Panc1 (cell line): ENCODE data around the gene NRK. TPM values are rescaled to one million over a fixed set of nuclear protein-coding genes. Genes with fewer than 3 reads are reported as not detected.

Experiments used
- ATAC-seq: fragments of 200-7000 bp; cut with Tn5 transposase; 2 replicates; pipeline ENCODE4 v1.9.1; 2020; ENCODE audit warnings: mild to moderate bottlenecking, moderate library complexity
- BruUV-seq: library from RNA; stranded (reverse); fragments of 400-500 nt; replicated peaks from 2 replicates; lab custom pipeline; 2021; lab: Mats Ljungman, UMichigan
- CTCF ChIA-PET: fragments of 300-600 bp; sonication (Branson Sonifier 250); formaldehyde crosslinking; loops from one replicate; lab custom pipeline; 2022; ENCODE audit warnings: antibody characterized with exemption; lab: Charles Lee
- POLR2A ChIA-PET: fragments of 300-600 bp; sonication (Branson Sonifier 250); formaldehyde crosslinking; loops from one replicate; lab custom pipeline; 2022; ENCODE audit warnings: antibody characterized with exemption; lab: Charles Lee
- DNase-seq: peaks from one replicate; pipeline ENCODE4 v3.0.0-alpha.2; 2010; ENCODE audit warnings: low read depth, low spot score
- H3K27ac ChIP-seq: 2 replicates; pipeline ENCODE4 v1.5.1; 2011; ENCODE audit warnings: mild to moderate bottlenecking, low read length, inconsistent platforms
- H3K27me3 ChIP-seq: fragments of 200-500 bp; sonication (Bioruptor generic); 2 replicates; pipeline ENCODE4 v1.6.0; 2014; ENCODE audit warnings: low read length, inconsistent platforms; ENCODE audit not compliant: control insufficient read depth, insufficient read depth
- H3K36me3 ChIP-seq: fragments of 200-500 bp; sonication (Bioruptor generic); 2 replicates; pipeline ENCODE4 v1.5.1; 2014; ENCODE audit warnings: inconsistent platforms, mild to moderate bottlenecking, low read length, moderate library complexity; ENCODE audit not compliant: control insufficient read depth, insufficient read depth
- H3K4me1 ChIP-seq: 2 replicates; pipeline ENCODE4 v1.5.1; 2011; ENCODE audit warnings: inconsistent platforms, mild to moderate bottlenecking, low read length, moderate library complexity; ENCODE audit not compliant: control insufficient read depth, insufficient read depth
- H3K4me3 ChIP-seq, 2 experiments: 2 replicates each; pipeline ENCODE4 v1.5.1; 2011 to 2012; ENCODE audit warnings: low read depth in 2 of 2, low read length in 2 of 2, mild to moderate bottlenecking in 2 of 2, inconsistent platforms in 1 of 2, moderate library complexity in 1 of 2
- H3K9me3 ChIP-seq: fragments of 200-500 bp; sonication (Bioruptor generic); 2 replicates; pipeline ENCODE4 v1.5.1; 2014; ENCODE audit warnings: low read depth, mild to moderate bottlenecking, inconsistent platforms, low read length, moderate library complexity; ENCODE audit not compliant: control insufficient read depth, insufficient read depth
- CTCF ChIP-seq: fragments of 450-650 bp; IDR thresholded peaks from 2 replicates; pipeline ENCODE4 v1.5.1; 2017; ENCODE audit warnings: mild to moderate bottlenecking
- POLR2AphosphoS5 ChIP-seq: IDR thresholded peaks from 2 replicates; pipeline ENCODE4 v1.6.1; 2012; ENCODE audit warnings: mild to moderate bottlenecking, low read depth, low read length, moderate library complexity
- REST ChIP-seq, 2 experiments: IDR thresholded peaks; 2 replicates each; pipeline ENCODE4 v1.6.1; 2011 to 2012; ENCODE audit warnings: low read depth in 2 of 2, control low read depth in 1 of 2, low read length in 1 of 2, mild to moderate bottlenecking in 1 of 2, moderate library complexity in 1 of 2; ENCODE audit not compliant: insufficient read depth in 1 of 2
- SIN3A ChIP-seq: IDR thresholded peaks from 2 replicates; pipeline ENCODE4 v1.6.1; 2012; ENCODE audit warnings: low read depth, mild to moderate bottlenecking, low read length, moderate library complexity, borderline replicate concordance; ENCODE audit not compliant: insufficient read depth
- TCF7L2 ChIP-seq: IDR thresholded peaks from 2 replicates; pipeline ENCODE4 v1.6.1; 2011; ENCODE audit warnings: mild to moderate bottlenecking, low read depth, low read length, inconsistent platforms
- in situ Hi-C: cut with HindIII; loops from 2 replicates; pipeline ENCODE4 v1.10.0; 2016; ENCODE audit warnings: low sequenced_read_pairs, low pct_unique_long_range_greater_than_20kb
- intact Hi-C: fragments of 100-400 bp; cut with micrococcal nuclease; formaldehyde crosslinking; loops from one replicate; pipeline ENCODE4 v1.10.0; 2022; ENCODE audit not compliant: unreplicated experiment
- total RNA-seq: library from RNA; stranded (reverse); gene quantifications from one replicate; pipeline ENCODE4 v1.2.1, GENCODE V29; 2021; ENCODE audit not compliant: unreplicated experiment

The NRK gene
- total RNA-seq, 1 experiment from 2014 or later: 0.03 TPM

- Histone ChIP-seq H3K4me3 (no peak overlapping the region), H3K27me3 (no peaks in the 10 kb centered on the region), H3K4me1 (no peaks in the 10 kb centered on the region), H3K36me3 (no peaks in the 10 kb centered on the region), H3K27ac (no peak overlapping the region), H3K9me3 (no peaks in the 10 kb centered on the region)
- intact Hi-C loops (no loop called here), in situ Hi-C loops (no loop called here)
- no peak for ATAC-seq
- ChIA-PET CTCF (no interaction called here), POLR2A (no interaction called here)
- no peak for DNase-seq
- TF ChIP-seq SIN3A (no peak), REST (IDR thresholded peaks at IDR 0.05; ENCODE audit: insufficient read depth in 1 of 2, low read depth in 2 of 2, low read length in 1 of 2) (no peak), POLR2AphosphoS5 (no peak), TCF7L2 (no peak), CTCF (no peak)
- no TSS peak for BruUV-seq
Measured at GRCh38 chrX:105870445-105870844, 48.1 kb downstream of the NRK start.

- BruUV-seq: no TSS peak
- TF ChIP-seq TCF7L2 (no peak), POLR2AphosphoS5 (no peak), CTCF (no peak), REST (IDR thresholded peaks at IDR 0.05; ENCODE audit: insufficient read depth in 1 of 2, low read depth in 2 of 2, low read length in 1 of 2) (no peak), SIN3A (no peak)
Measured at GRCh38 chrX:105872941-105873340, 50.6 kb downstream of the NRK start.

More at GRCh38 chrX:105872941-105873340, 50.6 kb downstream of the NRK start:
- no peaks in the 10 kb centered on the region for H3K9me3 ChIP-seq
- H3K27me3 ChIP-seq: no peaks in the 10 kb centered on the region
- no peaks in the 10 kb centered on the region for H3K4me1 ChIP-seq
- POLR2A ChIA-PET: no interaction called here
- no peaks in the 10 kb centered on the region for H3K36me3 ChIP-seq
- intact Hi-C loops (no loop called here), in situ Hi-C loops (no loop called here)
- no peak overlapping the region for H3K27ac ChIP-seq
- no peak overlapping the region for H3K4me3 ChIP-seq
- DNase-seq: no peak
- ATAC-seq: no peak
- CTCF ChIA-PET: no interaction called here
